IMR-90 (cell line): ENCODE measurements around the gene ATP5F1D. TPM values are rescaled to one million over a fixed set of nuclear protein-coding genes. Genes with fewer than 3 reads are reported as not detected.

ENCODE experiments used
- ATAC-seq: fragments of 200-7000 bp; cut with Tn5 transposase; 2 replicates; pipeline ENCODE4 v1.9.1; 2020; ENCODE audit warnings: low read depth, mild to moderate bottlenecking, moderate library complexity
- BruUV-seq: library from RNA; stranded (reverse); fragments of 400-500 nt; replicated peaks from 2 replicates; lab custom pipeline; 2021; lab: Mats Ljungman, UMichigan
- CTCF ChIA-PET: fragments of 300-600 bp; formaldehyde crosslinking; extraction: SDS; loops from one replicate; lab custom pipeline; 2021; ENCODE audit warnings: antibody characterized with exemption; lab: Yijun Ruan, JAX
- POLR2A ChIA-PET: fragments of 300-600 bp; sonication (Branson Sonifier 250); formaldehyde crosslinking; loops from one replicate; lab custom pipeline; 2022; ENCODE audit warnings: antibody characterized with exemption; ENCODE audit not compliant: unreplicated experiment; lab: Charles Lee
- DNase-seq: peaks from one replicate; pipeline ENCODE4 v3.0.0; 2013
- H2AFZ ChIP-seq: replicated peaks from 2 replicates; pipeline ENCODE3; 2013; ENCODE audit warnings: low read length, mild to moderate bottlenecking; ENCODE audit not compliant: poor library complexity
- H2AK5ac ChIP-seq: 2 replicates; pipeline ENCODE4 v1.6.1; 2013; ENCODE audit warnings: low read depth, low read length, inconsistent platforms
- H2AK9ac ChIP-seq: replicated peaks from 2 replicates; pipeline ENCODE3; 2013; ENCODE audit warnings: mild to moderate bottlenecking, low read depth, low read length, moderate library complexity; ENCODE audit not compliant: poor library complexity
- H2BK120ac ChIP-seq: 2 replicates; pipeline ENCODE4 v1.6.1; 2013; ENCODE audit warnings: low read depth, low read length, inconsistent platforms
- H2BK15ac ChIP-seq: 3 replicates; pipeline ENCODE4 v1.6.1; 2013; ENCODE audit warnings: low read depth, low read length, inconsistent platforms
- H2BK20ac ChIP-seq: 2 replicates; pipeline ENCODE4 v1.6.1; 2013; ENCODE audit warnings: low read depth, mild to moderate bottlenecking, inconsistent platforms, low read length, moderate library complexity
- H2BK5ac ChIP-seq: 2 replicates; pipeline ENCODE4 v1.6.1; 2013; ENCODE audit warnings: mild to moderate bottlenecking, low read depth, low read length, inconsistent platforms; ENCODE audit not compliant: poor library complexity, severe bottlenecking
- H3K14ac ChIP-seq: replicated peaks from 2 replicates; pipeline ENCODE4 v1.6.1; 2013; ENCODE audit warnings: low read depth, low read length, inconsistent platforms
- H3K18ac ChIP-seq: 2 replicates; pipeline ENCODE4 v1.6.1; 2013; ENCODE audit warnings: low read depth, low read length, control low read depth
- H3K23ac ChIP-seq: 2 replicates; pipeline ENCODE4 v1.6.1; 2013; ENCODE audit warnings: low read depth, low read length, inconsistent platforms
- H3K27ac ChIP-seq: 2 replicates; pipeline ENCODE4 v1.5.1; 2013; ENCODE audit warnings: mild to moderate bottlenecking, control low read depth, low read length; ENCODE audit not compliant: insufficient read depth
- H3K27me3 ChIP-seq: 2 replicates; pipeline ENCODE4 v1.6.1; 2013; ENCODE audit warnings: low read length; ENCODE audit not compliant: control insufficient read depth, insufficient read depth
- H3K36me3 ChIP-seq: 2 replicates; pipeline ENCODE4 v1.6.1; 2013; ENCODE audit warnings: low read length, mixed read lengths; ENCODE audit not compliant: control insufficient read depth, insufficient read depth
- H3K4ac ChIP-seq: 2 replicates; pipeline ENCODE4 v1.6.1; 2013; ENCODE audit warnings: low read depth, low read length, inconsistent platforms
- H3K4me1 ChIP-seq: 2 replicates; pipeline ENCODE4 v1.6.1; 2013; ENCODE audit warnings: low read length, mixed read lengths; ENCODE audit not compliant: control insufficient read depth, insufficient read depth
- H3K4me2 ChIP-seq: 2 replicates; pipeline ENCODE4 v1.6.1; 2013; ENCODE audit warnings: low read depth, mild to moderate bottlenecking, control low read depth, low read length, moderate library complexity
- H3K4me3 ChIP-seq: 2 replicates; pipeline ENCODE4 v1.5.1; 2013; ENCODE audit warnings: low read depth, mild to moderate bottlenecking, control low read depth, low read length, moderate library complexity; ENCODE audit not compliant: insufficient read depth
- H3K56ac ChIP-seq: 2 replicates; pipeline ENCODE4 v1.6.1; 2013; ENCODE audit warnings: low read length, inconsistent platforms; ENCODE audit not compliant: insufficient read depth; ENCODE audit errors: extremely low read depth
- H3K79me1 ChIP-seq, 2 experiments: 2 replicates each; pipeline ENCODE4 v1.6.1; 2013; ENCODE audit warnings: low read length in 2 of 2, inconsistent platforms in 1 of 2, low read depth in 1 of 2
- H3K9ac ChIP-seq: 2 replicates; pipeline ENCODE4 v1.6.1; 2013; ENCODE audit warnings: low read depth, low read length, control low read depth
- H3K9me1 ChIP-seq: 2 replicates; pipeline ENCODE4 v1.6.1; 2013; ENCODE audit warnings: low read length, inconsistent platforms; ENCODE audit not compliant: insufficient read depth
- H3K9me3 ChIP-seq: 2 replicates; pipeline ENCODE4 v1.6.1; 2013; ENCODE audit warnings: low read length; ENCODE audit not compliant: control insufficient read depth, insufficient read depth
- H4K20me1 ChIP-seq: 2 replicates; pipeline ENCODE4 v1.6.1; 2013; ENCODE audit warnings: low read length, inconsistent platforms; ENCODE audit not compliant: insufficient read depth
- H4K5ac ChIP-seq: 2 replicates; pipeline ENCODE4 v1.6.1; 2013; ENCODE audit warnings: mild to moderate bottlenecking, low read depth, low read length, control low read depth
- H4K8ac ChIP-seq, 2 experiments: 2 replicates each; pipeline ENCODE4 v1.6.1; 2013; ENCODE audit warnings: low read depth in 2 of 2, low read length in 2 of 2, control low read depth in 1 of 2, inconsistent platforms in 1 of 2
- H4K91ac ChIP-seq: 2 replicates; pipeline ENCODE4 v1.6.1; 2013; ENCODE audit warnings: low read depth, low read length, inconsistent platforms; ENCODE audit not compliant: insufficient read depth
- CEBPB ChIP-seq: IDR thresholded peaks from 2 replicates; pipeline ENCODE4 v1.6.1; 2012; ENCODE audit warnings: low read depth, low read length, improper control_type of control experiment
- CHD1 ChIP-seq: IDR thresholded peaks from 2 replicates; pipeline ENCODE4 v1.6.1; 2012; ENCODE audit warnings: low read depth, low read length, improper control_type of control experiment
- ELK1 ChIP-seq: fragments of 150-350 bp; IDR thresholded peaks from 2 replicates; pipeline ENCODE4 v1.6.1; 2016; ENCODE audit warnings: low read depth, mild to moderate bottlenecking, low read length, moderate library complexity, borderline replicate concordance
- FOS ChIP-seq: fragments of 150-350 bp; IDR thresholded peaks from 2 replicates; pipeline ENCODE4 v1.6.1; 2016; ENCODE audit warnings: low read depth, low read length
- MAFK ChIP-seq: IDR thresholded peaks from 2 replicates; pipeline ENCODE4 v1.6.1; 2012; ENCODE audit warnings: low read depth, low read length, improper control_type of control experiment
- MAZ ChIP-seq: IDR thresholded peaks from 2 replicates; pipeline ENCODE4 v1.6.1; 2012; ENCODE audit warnings: low read depth, mild to moderate bottlenecking, low read length, improper control_type of control experiment, moderate library complexity, borderline replicate concordance
- MXI1 ChIP-seq: IDR thresholded peaks from 2 replicates; pipeline ENCODE4 v1.6.1; 2012; ENCODE audit warnings: low read depth, mild to moderate bottlenecking, low read length, moderate library complexity, borderline replicate concordance
- POLR2A ChIP-seq: IDR thresholded peaks from 2 replicates; pipeline ENCODE4 v1.6.1; 2012; ENCODE audit warnings: mild to moderate bottlenecking, low read depth, low read length
- RAD21 ChIP-seq: IDR thresholded peaks from 2 replicates; pipeline ENCODE4 v1.6.1; 2012; ENCODE audit warnings: low read length, improper control_type of control experiment
- RFX5 ChIP-seq: IDR thresholded peaks from 2 replicates; pipeline ENCODE4 v1.8.0; 2012; ENCODE audit warnings: low read depth, mild to moderate bottlenecking, low read length, moderate library complexity
- SMC3 ChIP-seq: fragments of 150-350 bp; IDR thresholded peaks from 2 replicates; pipeline ENCODE4 v1.6.1; 2016; ENCODE audit warnings: low read depth, mild to moderate bottlenecking, antibody characterized with exemption, low read length, moderate library complexity
- USF2 ChIP-seq: fragments of 150-350 bp; IDR thresholded peaks from 2 replicates; pipeline ENCODE4 v1.6.1; 2017; ENCODE audit warnings: mild to moderate bottlenecking, antibody characterized with exemption, low read length, low read depth
- WGBS, 2 experiments: methylation state at CpG; one replicate each; pipeline versions ENCODE4 v1.1.5 to v1.1.7; 2013; ENCODE audit warnings: missing lambda C conversion rate in 2 of 2; ENCODE audit not compliant: insufficient read length in 1 of 2; ENCODE audit errors: extremely low coverage in 2 of 2; 5-methylcytosine and 5-hydroxymethylcytosine counted together
- dilution Hi-C: fragments of 300-500 bp; cut with HindIII; formaldehyde crosslinking; loops from one replicate; pipeline ENCODE4 v1.14.3; 2018; ENCODE audit warnings: low sequenced_read_pairs; ENCODE audit not compliant: unreplicated experiment
- in situ Hi-C: fragments of 300-500 bp; cut with MboI; formaldehyde crosslinking; loops from 3 replicates; pipeline ENCODE4 v1.14.3; 2019; ENCODE audit warnings: low sequenced_read_pairs, inconsistent platforms, mixed read lengths
- intact Hi-C: fragments of 100-400 bp; cut with micrococcal nuclease; formaldehyde crosslinking; loops from 2 replicates; pipeline ENCODE4 v1.10.0; 2022
- polyA plus RNA-seq, 3 experiments: library from polyadenylated mRNA; depleted of rRNA; stranded (reverse); fragments of >200 nt; gene quantifications; 2 replicates each; pipeline ENCODE4 v1.2.3, GENCODE V29; 2012; ENCODE audit warnings: low replicate concordance in 1 of 3
- total RNA-seq: library from RNA; depleted of rRNA; stranded (reverse); fragments of >200 nt; gene quantifications from 2 replicates; pipeline ENCODE4 v1.2.3, GENCODE V29; 2012

ATP5F1D gene
- total and polyA plus RNA-seq, 2 of the 4 experiments (the other 2 are of a cell fraction), result 7.3 to 140 TPM

- TF ChIP-seq CEBPB (no peak), MAZ (no peak)
Observed at GRCh38 chr19:1261798-1262622, 20.5 kb downstream of the ATP5F1D start (continued).

DNA sequence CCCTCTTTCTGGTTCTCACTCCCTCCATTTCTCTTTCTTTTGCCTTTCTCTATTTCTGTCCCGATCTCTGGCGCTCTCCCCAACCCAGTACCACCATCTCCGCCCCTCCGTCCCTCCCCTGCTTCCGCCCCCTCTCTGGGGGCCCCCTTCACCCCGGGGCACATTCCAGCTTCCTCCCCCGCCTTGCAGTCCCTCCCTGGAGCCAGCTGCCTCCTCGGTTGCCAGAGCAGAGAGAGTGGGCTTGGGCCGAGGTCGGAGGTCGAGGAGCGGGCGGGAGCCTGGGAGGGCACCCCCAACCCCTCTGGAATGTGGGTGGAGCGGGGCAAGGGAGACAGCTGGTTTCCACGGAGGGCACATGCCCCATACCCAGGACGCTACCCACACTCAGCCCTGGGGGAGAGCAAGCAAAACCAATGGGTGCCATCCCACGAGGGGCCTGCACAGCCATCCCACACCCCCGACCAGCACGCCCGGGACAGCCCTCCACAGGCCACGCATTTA is 21.1 kb downstream of the ATP5F1D start:
- 46% methylated on average over 7 of the region's 21 CpGs; no CpG with 5 or more reads in 1 of the 2 experiments for WGBS, 2 experiments
- H3K9me1 ChIP-seq, result peaks cover 11% of the 10 kb centered on the region
- H2BK120ac ChIP-seq, result peak overlapping the region; percentile 93
- H4K91ac ChIP-seq, result peak overlapping the region; percentile 96
- H2AFZ ChIP-seq, result peak overlapping the region; percentile 73
- H3K14ac ChIP-seq, result peak overlapping the region; percentile 82; the same call in 1 of the 2 replicates
- peaks cover 5 to 60% of the 10 kb centered on the region in 2 experiments; a peak in 2 of 4 replicates for H3K79me1 ChIP-seq
- no peaks in the 10 kb centered on the region for H3K27me3 ChIP-seq
- peaks cover 36% of the 10 kb centered on the region for H4K20me1 ChIP-seq
- peak overlapping the region; percentile 97 for H2AK5ac ChIP-seq
- dilution Hi-C loops (no loop called here), intact Hi-C loops (no loop called here), in situ Hi-C loops (no loop called here)
- H2BK20ac ChIP-seq, result peak overlapping the region; percentile 72
- peak overlapping the region; percentile 15; the same call in 1 of the 2 replicates for H3K4me2 ChIP-seq
- peak overlapping the region; percentile 27 to 91; a peak in 2 of 4 replicates for H4K8ac ChIP-seq
- H3K4me3 ChIP-seq, result no peak overlapping the region
- H3K4ac ChIP-seq, result peak overlapping the region; percentile 97
- DNase-seq, result no peak
- ATAC-seq, result no peak
- H3K9ac ChIP-seq, result peak overlapping the region; percentile 9; the same call in 1 of the 2 replicates
- peak overlapping the region; percentile 65 for H3K23ac ChIP-seq
- H3K18ac ChIP-seq, result no peak overlapping the region
- peak overlapping the region; percentile 5 for H4K5ac ChIP-seq
- peak overlapping the region; percentile 93 for H3K27ac ChIP-seq
- H3K4me1 ChIP-seq, result peaks cover 45% of the 10 kb centered on the region
- H2AK9ac ChIP-seq, result peak overlapping the region; percentile 99
- 0 out of 3 replicates have a peak overlapping the region, but pooled peaks have one; percentile 36 for H2BK15ac ChIP-seq
- peak overlapping the region; percentile 92 for H2BK5ac ChIP-seq
- peaks cover 12% of the 10 kb centered on the region; the same call in 1 of the 2 replicates for H3K36me3 ChIP-seq
- H3K56ac ChIP-seq, result no peak overlapping the region
- BruUV-seq, result no TSS peak
- CTCF ChIA-PET, result no interaction called here
- no peaks in the 10 kb centered on the region for H3K9me3 ChIP-seq
- POLR2A ChIA-PET, result no interaction called here
- no peak; the same call in 1 of the 2 replicates for TF ChIP-seq MAZ
- no peak for TF ChIP-seq RAD21
- no peak for TF ChIP-seq MAFK
- no peak for TF ChIP-seq FOS
- no peak for TF ChIP-seq ELK1
- TF ChIP-seq MXI1, result no peak
- no peak for TF ChIP-seq CHD1
- no peak for TF ChIP-seq USF2
- TF ChIP-seq SMC3, result no peak
- TF ChIP-seq POLR2A, result no peak
- TF ChIP-seq RFX5, result no peak
